Measurements from ENCODE around the gene NCOA7.
"Not testable (repeated sequence)": the region's sequence is repeated elsewhere in the genome, so short reads cannot be mapped to it uniquely, and the experiment has no call there.

Gene NCOA7

DNA sequence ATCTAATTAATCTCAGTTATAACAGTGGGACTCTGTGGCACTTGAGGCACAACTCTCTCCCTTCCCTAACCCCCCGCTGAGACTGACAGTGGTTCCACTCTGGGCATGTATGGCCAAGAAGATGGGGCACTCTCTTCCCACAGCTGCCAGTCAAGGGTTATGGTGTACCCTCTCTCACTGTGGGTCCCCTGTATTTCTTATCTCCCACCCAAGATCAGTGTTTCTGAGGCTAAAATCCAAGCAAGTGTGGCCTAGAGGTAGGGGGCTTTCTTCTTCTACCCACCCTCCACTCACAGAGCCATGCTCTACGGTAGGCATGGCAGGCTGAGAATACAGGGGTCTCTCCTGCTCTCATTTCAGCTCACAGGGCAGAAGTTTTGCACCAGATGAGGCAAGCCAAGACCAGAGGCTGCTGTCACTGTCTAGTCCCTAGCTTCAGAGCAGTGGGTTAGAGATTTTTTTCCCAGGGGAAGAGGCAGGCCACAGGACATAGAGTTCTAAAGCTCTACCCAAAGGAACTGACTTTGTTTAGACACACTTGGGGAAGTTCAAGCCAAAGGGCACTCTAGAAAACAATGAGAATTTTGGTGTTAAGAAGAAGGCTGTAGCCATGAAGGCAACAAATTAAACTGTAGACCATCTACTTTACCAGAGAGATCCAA is 134.1 kb downstream of the NCOA7 start:
- TF ChIP-seq, protein P1, sequence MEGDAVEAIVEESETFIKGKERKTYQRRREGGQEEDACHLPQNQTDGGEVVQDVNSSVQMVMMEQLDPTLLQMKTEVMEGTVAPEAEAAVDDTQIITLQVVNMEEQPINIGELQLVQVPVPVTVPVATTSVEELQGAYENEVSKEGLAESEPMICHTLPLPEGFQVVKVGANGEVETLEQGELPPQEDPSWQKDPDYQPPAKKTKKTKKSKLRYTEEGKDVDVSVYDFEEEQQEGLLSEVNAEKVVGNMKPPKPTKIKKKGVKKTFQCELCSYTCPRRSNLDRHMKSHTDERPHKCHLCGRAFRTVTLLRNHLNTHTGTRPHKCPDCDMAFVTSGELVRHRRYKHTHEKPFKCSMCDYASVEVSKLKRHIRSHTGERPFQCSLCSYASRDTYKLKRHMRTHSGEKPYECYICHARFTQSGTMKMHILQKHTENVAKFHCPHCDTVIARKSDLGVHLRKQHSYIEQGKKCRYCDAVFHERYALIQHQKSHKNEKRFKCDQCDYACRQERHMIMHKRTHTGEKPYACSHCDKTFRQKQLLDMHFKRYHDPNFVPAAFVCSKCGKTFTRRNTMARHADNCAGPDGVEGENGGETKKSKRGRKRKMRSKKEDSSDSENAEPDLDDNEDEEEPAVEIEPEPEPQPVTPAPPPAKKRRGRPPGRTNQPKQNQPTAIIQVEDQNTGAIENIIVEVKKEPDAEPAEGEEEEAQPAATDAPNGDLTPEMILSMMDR (IDR thresholded peaks at IDR 0.05; ENCODE audit: control insufficient read depth, extremely low read depth, insufficient read depth) = no peak
- no peak for DNase-seq (ENCODE audit: low read depth)
- H3K4me3 ChIP-seq (ENCODE audit: low read depth, low read length) = no peak overlapping the region

DNA sequence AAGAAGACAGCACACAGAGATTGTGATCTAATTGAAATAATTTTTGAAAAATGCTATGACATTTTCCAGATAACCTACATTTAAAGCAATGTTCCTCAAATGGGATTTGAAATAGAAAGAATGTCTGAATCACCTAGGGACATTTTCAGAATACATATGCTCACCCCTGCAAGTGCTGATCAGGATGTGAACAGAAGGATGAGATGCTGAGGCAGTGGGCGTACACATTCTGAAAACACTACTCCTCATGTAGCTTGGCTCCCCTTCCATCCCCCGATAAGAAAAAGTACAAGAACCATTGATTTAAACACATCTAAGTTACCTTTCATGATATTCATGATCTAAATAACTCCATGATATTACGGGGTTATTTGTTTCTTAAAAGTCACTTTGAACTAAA is 136.0 kb downstream of the NCOA7 start:
- TF ChIP-seq, protein P1 (IDR thresholded peaks at IDR 0.05; ENCODE audit: control insufficient read depth, extremely low read depth, insufficient read depth) = no peak
- DNase-seq (ENCODE audit: low read depth) = no peak
- no peak overlapping the region for H3K4me3 ChIP-seq (ENCODE audit: low read depth, low read length)

DNA sequence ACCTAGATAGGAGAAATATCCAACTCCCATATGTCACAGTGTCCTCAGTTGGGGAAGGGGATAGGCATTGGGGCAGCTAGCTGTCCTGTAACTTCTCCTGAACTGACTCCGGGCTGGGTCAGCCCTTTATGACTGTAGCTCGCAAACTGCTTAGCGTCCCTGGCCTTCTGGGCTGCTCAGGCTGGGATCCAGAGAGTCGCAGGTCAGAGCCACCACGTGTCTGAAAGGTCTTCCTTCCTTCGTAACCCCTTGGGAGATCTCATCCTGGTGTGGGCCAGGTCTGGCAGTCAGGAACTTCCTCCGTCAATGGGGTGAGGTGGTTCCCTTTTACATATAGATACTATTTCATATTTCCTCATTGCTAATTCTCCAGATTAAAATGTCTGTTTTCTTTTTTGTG is 137.0 kb downstream of the NCOA7 start:
- TF ChIP-seq, protein P1 (IDR thresholded peaks at IDR 0.05; ENCODE audit: control insufficient read depth, extremely low read depth, insufficient read depth) = no peak
- no peak overlapping the region for H3K4me3 ChIP-seq (ENCODE audit: low read depth, low read length)
- DNase-seq (ENCODE audit: low read depth) = no peak

DNA sequence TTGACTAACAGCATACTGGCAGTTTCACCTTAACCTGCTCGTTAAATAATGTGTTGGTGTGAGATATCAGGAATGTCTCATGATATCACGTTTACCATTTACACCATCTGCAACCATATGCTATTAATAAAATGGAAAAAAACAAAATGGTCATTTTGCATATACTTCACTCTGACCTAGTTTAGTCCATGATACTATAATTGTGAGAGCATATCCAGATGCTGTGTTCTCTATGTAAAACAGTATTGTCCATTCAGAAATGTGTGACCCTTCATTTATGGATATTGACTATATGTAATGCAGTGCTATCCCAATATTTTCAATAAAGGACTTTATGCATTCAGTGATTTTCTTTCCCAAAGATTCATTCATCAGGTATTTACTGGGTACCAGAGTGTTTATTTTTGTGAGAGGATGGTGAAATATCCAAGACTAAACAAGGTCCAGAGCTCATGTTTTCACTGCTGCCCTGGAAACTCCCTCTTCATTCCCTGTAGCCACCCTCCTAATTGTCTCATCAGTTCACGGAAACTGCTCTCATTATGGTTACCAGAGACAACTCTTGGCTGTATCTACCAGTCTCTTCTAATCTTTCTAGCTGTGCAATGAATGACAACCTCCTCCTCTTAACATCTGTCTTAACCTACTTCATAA is 140.1 kb downstream of the NCOA7 start:
- H3K4me3 ChIP-seq (ENCODE audit: low read depth, low read length) = no peak overlapping the region
- DNase-seq (ENCODE audit: low read depth) = no peak

DNA sequence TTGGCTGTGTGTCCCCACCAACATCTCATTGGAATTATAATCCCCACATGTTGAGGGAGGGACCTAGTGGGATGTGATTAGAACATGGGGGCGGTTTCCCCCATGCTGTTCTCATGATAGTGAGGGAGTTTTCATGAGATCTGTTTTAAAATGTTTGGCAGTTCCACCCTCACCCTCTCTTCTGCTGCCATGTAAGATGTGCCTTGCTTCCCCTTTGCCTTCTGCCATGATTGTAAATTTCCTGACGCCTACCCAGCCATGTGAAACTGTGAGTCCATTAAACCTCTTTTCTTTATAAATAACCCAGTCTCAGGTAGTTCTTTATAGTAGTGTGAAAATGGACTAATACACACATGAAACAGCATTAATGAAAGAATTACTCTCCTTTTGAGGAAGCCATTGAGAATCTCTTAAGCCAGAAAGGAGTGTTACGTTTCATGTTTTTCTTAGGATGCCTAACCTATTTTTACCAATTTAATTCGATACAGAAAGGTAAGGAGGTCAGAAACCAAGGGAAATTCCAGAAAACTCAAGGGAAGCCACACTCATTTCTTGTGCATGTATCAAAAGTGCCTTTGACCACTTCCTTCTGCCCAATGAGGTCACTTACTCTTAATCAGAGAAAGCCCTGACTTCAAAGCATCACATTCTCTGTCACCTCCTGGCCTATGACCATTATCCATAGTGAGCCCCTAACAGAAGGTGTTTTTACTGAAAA is 141.1 kb downstream of the NCOA7 start:
- no peak for DNase-seq (ENCODE audit: low read depth)
- H3K4me3 ChIP-seq (ENCODE audit: low read depth, low read length) = no peak overlapping the region
- TF ChIP-seq, protein P1 (IDR thresholded peaks at IDR 0.05; ENCODE audit: control insufficient read depth, extremely low read depth, insufficient read depth) = no peak

More for the DNA sequence above, 140.1 kb downstream of the NCOA7 start:
- TF ChIP-seq, protein P1 (IDR thresholded peaks at IDR 0.05; ENCODE audit: control insufficient read depth, extremely low read depth, insufficient read depth) = no peak

DNA sequence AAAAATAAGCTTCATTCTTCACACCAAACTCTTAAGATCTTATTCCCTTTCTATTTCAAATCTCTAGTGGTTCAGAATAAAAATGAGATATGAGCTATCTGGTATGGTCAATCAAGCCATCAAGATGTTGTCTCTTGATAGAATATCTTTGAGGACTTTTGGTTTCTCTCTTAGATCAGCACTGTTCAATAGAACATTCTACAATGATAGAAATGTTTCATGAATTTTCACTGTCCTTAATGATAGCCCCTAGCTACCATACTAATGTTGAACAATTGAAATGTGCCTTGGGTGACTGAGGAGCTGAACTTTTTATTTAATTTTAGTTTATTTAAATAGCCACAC is 141.7 kb downstream of the NCOA7 start:
- DNase-seq (ENCODE audit: low read depth) = no peak
- H3K4me3 ChIP-seq (ENCODE audit: low read depth, low read length) = no peak overlapping the region
- TF ChIP-seq, protein P1 (IDR thresholded peaks at IDR 0.05; ENCODE audit: control insufficient read depth, extremely low read depth, insufficient read depth) = no peak

DNA sequence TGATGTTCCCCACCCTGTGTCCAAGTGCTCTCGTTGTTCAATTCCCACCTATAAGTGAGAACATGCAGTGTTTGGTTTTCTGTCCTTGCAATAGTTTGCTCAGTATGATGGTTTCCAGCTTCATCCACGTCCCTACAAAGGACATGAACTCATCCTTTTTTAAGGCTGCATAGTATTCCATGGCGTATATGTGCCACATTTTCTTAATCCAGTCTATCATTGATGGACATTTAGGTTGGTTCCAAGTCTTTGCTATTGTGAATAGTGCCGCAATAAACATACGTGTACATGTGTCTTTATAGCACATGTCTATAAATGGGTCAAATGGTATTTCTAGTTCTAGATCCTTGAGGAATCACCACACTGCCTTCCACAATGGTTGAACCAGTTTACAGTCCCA is 144.8 kb downstream of the NCOA7 start:
- H3K4me3 ChIP-seq (ENCODE audit: low read depth, low read length); DNase-seq (ENCODE audit: low read depth): not testable (repeated sequence)
